RPMI7951 (cell line): ENCODE data around the gene SV2C. TPM values are rescaled to one million over a fixed set of nuclear protein-coding genes. Genes with fewer than 3 reads are reported as not detected.

Experiments
- DNase-seq: peaks from one replicate; pipeline ENCODE4 v3.0.0-alpha.2; 2012; ENCODE audit warnings: low read depth
- total RNA-seq: library from RNA; depleted of rRNA; stranded (reverse); fragments of >200 nt; shearing (Covaris generic); gene quantifications from 2 replicates; pipeline ENCODE4 v1.2.3, GENCODE V29; 2014

Gene SV2C
- total RNA-seq, 1 experiment from 2014 or later = under 0.01 TPM

GRCh38 chr5:76099286-76099702, 16.1 kb downstream of the SV2C start:
- no peak for DNase-seq

GRCh38 chr5:76099756-76100155, 16.6 kb downstream of the SV2C start:
- no peak for DNase-seq

GRCh38 chr5:76104027-76104426, 20.8 kb downstream of the SV2C start:
- DNase-seq = peak; percentile 8

GRCh38 chr5:76106149-76106548, 23.0 kb downstream of the SV2C start:
- no peak for DNase-seq

- no peak for DNase-seq
Observed at GRCh38 chr5:76111477-76112174, 28.4 kb downstream of the SV2C start.

GRCh38 chr5:76113103-76113502, 29.9 kb downstream of the SV2C start:
- DNase-seq = no peak

GRCh38 chr5:76114179-76114851, 31.1 kb downstream of the SV2C start:
- DNase-seq = no peak

- DNase-seq = no peak
Observed at GRCh38 chr5:76125346-76125745, 42.2 kb downstream of the SV2C start.

GRCh38 chr5:76125888-76126287, 42.7 kb downstream of the SV2C start:
- DNase-seq = no peak

GRCh38 chr5:76134003-76134402, 50.8 kb downstream of the SV2C start:
- DNase-seq = no peak

GRCh38 chr5:76134646-76135045, 51.5 kb downstream of the SV2C start:
- DNase-seq = no peak

- DNase-seq = no peak
Observed at GRCh38 chr5:76137887-76138542, 54.8 kb downstream of the SV2C start.

- DNase-seq = no peak
Observed at GRCh38 chr5:76143884-76144283, 60.7 kb downstream of the SV2C start.

- DNase-seq = no peak
Observed at GRCh38 chr5:76144513-76145274, 61.5 kb downstream of the SV2C start.

- no peak for DNase-seq
Observed at GRCh38 chr5:76145945-76146344, 62.8 kb downstream of the SV2C start.

GRCh38 chr5:76149636-76150035, 66.5 kb downstream of the SV2C start:
- no peak for DNase-seq

GRCh38 chr5:76152161-76152560, 69.0 kb downstream of the SV2C start:
- DNase-seq = no peak

- no peak for DNase-seq
Observed at GRCh38 chr5:76152700-76153099, 69.5 kb downstream of the SV2C start.

GRCh38 chr5:76153271-76153670, 70.1 kb downstream of the SV2C start:
- no peak for DNase-seq

GRCh38 chr5:76154009-76154690, 71.0 kb downstream of the SV2C start:
- DNase-seq = no peak

GRCh38 chr5:76155536-76155935, 72.4 kb downstream of the SV2C start:
- no peak for DNase-seq

- DNase-seq = no peak
Observed at GRCh38 chr5:76162335-76162734, 79.2 kb downstream of the SV2C start.
